Iris pigment epithelial cell (primary cell): ENCODE data around the gene DPP4.
"Not testable (repeated sequence)": the region's sequence is repeated elsewhere in the genome, so short reads cannot be mapped to it uniquely, and the experiment has no call there.

Experiments used
- DNase-seq: peaks from one replicate; pipeline ENCODE4 v3.0.0-alpha.2; 2011; ENCODE audit warnings: low read depth

Gene DPP4

GRCh38 chr2:161988589-161988988, 85.4 kb downstream of the DPP4 start:
- DNase-seq = no peak

GRCh38 chr2:161987311-161987710, 86.7 kb downstream of the DPP4 start:
- DNase-seq = no peak

DNA sequence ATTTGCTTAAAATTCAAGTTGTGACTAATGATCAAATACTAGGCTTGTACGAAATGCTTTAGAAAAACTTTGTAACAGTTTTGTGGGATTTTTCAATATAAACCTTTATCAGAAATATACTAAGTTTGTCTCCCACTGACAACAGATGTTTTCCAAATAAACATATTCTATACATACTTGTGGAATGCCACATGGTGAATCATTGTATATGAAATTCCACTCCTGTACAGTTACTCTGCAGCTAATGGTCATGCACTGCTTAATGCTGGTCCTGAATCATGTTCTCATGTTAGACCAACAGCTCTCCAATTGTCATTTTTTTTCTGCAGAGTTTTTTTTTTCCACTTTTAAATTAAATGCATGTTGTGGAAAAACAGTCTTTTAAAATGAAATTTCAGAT, 90.1 kb downstream of the DPP4 start:
- DNase-seq = peak; percentile 52

DNA sequence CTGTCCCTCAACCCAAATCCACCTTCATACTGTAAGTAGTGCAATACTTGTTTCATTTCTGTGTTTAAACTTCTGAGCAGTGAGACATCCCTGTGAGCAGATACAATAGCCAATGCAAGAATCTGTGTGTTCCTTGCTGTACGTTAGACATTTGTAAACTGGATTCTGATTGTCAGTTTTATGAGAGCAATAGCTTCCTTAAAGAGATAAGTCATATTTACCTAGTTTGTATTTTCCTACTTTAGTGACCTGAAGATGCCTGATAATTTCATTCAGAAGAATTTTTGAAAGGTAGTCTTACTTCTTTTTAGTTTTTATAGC, 90.7 kb downstream of the DPP4 start:
- DNase-seq = no peak

DNA sequence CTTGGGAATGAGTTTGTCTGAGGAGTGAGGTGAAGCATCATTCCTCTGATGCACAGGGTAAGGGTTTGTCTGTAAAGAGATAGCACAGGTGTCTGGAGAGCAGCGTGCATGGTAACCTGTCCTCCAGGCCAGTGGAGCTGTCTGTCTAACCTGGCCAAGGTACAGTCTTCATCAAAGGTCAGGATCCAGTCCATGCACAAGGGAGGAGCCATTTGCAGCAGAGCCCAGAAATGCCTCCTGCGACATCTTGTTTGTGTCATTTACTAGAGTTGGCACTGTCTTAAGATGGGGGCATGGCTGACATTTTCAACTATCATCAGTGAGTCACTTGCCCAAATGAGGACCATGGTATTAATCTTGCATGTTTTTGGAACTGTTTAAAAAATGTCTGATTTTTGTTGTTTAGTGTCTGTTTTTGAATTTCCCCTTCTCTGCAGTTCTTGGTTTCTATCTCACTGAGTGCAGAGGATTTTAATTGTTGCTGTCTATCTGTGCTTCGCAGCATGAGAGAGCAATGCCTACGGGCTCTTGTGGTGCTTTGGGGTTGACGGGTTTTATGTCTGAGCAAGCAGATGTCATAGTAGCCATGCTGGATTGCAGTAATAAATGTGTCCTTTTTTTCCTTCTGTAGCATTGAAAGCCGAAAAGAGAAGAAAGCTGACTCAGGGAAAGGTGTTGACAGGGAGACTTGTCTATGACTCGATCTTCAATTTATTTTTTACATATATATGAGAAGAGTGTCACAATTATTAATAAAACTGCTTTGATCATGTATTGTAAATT, 91.3 kb downstream of the DPP4 start:
- no peak for DNase-seq

- DNase-seq = no peak
Measured at GRCh38 chr2:161981679-161982250, 92.2 kb downstream of the DPP4 start.

GRCh38 chr2:161980976-161981375, 93.0 kb downstream of the DPP4 start:
- DNase-seq = no peak

DNA sequence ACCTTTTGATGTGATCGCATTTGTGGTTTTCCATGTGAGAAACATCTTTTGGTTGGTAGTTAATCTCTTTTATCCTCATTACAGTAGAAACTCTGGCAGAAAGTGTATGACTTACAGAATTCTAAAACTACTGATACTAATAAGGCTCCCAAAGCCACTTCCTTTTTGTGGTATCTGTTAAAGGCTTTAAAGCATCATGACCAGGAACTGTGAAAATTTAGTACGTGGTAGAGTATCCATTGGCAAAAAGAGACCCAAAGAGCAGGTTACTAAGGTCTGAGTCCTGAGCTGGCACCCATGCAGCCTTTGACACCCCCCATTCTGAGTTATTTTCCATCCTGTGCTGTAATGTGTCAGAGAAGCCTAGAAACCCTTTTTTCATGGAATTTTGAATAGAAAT, 94.5 kb downstream of the DPP4 start:
- no peak for DNase-seq

DNA sequence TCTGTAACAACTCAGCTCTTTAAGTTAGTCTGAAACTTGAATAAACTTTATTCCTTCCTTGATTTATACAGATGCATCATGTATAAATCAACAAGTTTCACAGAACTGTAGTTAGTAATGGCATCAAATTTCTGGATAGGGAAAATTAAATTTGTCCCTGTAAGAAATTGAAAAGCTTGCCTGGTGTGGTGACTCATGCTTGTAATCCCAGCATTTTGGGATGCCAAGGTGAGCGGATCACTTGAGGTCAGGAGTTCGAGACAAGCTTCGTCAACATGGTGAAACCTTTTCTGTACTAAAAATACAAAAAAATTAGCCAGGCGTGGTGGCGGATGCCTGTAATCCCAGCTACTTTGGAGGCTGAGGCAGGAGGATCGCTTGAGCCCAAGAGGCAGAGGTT, 96.1 kb downstream of the DPP4 start:
- not testable (repeated sequence) for DNase-seq

DNA sequence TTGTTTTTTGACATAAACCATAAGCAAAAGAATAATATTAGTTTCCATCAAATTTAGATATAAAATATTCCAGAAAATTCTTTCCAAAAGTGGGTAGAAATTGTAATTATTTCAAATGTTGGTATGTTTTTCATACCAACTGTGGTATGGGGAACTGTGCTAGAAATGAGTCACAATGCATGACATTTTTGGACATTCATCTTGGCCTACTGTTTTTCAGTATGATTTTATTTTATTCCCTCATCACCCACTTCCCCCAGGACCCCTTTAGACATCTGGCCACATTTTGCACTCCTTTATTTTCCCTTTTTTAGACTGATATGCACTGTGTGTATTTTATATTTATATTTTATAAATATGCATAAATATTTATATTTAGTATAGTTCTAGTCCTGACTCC, 97.1 kb downstream of the DPP4 start:
- DNase-seq = no peak

DNA sequence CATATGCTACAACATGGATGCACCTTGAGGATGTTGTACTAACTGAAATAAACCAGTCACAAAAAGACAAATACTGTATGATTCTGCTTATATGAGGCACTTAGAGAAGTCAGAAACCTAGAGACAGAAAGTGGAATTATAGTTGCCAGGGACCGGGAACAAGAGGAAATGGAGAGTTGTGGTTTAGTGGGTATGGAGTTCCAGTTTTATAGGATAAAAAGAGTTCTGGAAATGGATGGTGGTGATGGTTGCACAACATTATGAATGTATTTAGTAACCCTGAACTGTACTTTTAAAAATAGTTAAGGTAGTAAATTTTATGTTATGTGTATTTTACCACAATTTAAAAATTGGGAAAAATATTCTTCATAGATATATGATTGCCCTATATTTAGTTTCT, 97.7 kb downstream of the DPP4 start:
- no peak for DNase-seq

DNA sequence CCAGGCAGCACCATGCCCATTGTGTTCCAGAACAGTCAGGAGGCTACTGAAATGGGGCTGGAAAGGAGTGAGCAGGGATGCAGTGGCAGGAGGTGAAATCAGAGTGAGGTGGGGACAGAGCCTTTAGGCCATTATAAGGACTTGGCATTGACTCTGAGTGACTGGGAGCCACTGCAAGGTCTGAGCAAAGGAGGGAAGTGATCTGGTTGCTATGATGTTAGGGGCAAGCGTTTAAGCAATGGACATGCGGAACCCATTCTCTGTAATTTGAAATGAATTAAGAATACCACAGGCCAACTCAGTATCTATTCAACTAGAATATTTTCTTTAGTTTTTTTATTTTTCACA, 98.2 kb downstream of the DPP4 start:
- DNase-seq = no peak

GRCh38 chr2:161975062-161975812, 98.8 kb downstream of the DPP4 start:
- DNase-seq = no peak

DNA sequence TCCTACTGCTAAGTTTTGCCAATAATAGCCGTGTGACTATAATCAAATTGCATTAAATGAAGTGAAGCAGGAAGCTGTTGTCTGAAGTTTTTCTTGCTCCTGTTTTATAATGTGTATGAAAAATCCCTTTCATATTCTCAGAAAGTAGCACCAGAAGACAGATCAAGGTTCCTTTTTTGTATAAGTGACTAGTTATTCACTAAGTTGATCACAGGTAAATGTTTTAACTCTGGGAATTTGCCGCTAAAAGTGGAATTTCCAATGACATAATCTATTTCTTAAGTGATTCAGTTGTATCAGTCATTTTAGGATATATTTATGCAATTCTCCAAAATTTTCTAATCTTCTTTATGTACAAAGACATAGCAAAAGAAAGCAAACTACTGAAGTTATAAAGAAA, 99.6 kb downstream of the DPP4 start:
- no peak for DNase-seq

DNA sequence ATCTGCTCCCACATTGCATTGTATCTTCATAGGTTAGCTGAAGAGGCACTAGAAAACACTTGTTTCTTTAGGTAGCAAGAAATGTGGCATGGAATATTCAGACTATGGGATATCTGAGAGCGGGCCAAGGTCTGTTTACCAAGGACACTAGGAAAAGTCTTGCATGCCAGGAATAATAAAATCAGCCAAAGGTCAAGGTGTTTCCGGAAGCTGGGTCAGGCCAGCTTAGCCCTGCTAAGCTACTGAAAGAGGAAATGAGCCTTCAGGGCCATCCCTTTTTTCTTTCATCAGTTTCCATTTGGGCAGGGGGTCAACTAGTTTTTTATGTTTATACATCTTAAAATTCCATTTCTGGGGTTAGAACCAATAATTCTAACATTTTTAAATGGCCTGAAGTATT, 101.1 kb downstream of the DPP4 start:
- no peak for DNase-seq

- no peak for DNase-seq
Measured at GRCh38 chr2:161972232-161972631, 101.8 kb downstream of the DPP4 start.

- DNase-seq = no peak
Measured at GRCh38 chr2:161971551-161971950, 102.5 kb downstream of the DPP4 start.

DNA sequence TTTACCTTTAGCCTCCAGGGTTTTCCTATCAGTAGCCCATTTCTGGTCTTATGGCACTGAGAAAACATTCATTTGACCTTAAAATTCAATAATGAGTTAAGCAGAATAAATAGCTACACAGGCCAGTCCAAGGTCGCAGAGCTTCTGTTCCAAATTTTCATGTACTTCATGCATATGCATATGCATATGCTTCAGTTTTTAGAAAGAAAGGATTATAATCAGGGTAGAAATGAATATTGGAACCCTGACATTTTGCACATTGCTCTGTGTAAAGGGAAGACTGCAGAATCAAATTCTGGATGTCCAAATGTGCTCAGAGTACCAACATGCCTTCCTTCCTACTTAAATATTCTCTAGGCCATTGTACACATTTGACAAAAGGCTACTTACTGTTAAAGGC, 104.9 kb downstream of the DPP4 start:
- no peak for DNase-seq

- no peak for DNase-seq
Measured at GRCh38 chr2:161965994-161966393, 108.0 kb downstream of the DPP4 start.

- DNase-seq = no peak
Measured at GRCh38 chr2:161964160-161964559, 109.9 kb downstream of the DPP4 start.

DNA sequence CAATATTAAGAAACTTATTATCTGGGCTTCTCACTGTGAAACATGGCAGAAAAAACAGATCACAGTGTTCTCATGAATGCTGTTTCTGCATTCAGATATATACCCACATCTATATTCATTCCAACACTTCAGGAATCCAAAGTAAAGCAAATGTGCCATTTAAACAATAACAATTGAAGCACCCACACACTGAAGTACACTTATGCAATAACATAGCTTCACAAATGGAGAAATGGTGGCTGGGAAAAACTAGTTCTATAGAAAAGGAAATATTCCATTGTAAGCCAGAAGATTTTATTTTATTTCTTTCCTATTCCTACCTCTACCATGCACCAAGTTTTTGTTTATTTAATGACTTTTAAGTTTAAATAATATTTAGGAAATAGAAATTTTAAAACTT, 111.9 kb downstream of the DPP4 start:
- DNase-seq = no peak

DNA sequence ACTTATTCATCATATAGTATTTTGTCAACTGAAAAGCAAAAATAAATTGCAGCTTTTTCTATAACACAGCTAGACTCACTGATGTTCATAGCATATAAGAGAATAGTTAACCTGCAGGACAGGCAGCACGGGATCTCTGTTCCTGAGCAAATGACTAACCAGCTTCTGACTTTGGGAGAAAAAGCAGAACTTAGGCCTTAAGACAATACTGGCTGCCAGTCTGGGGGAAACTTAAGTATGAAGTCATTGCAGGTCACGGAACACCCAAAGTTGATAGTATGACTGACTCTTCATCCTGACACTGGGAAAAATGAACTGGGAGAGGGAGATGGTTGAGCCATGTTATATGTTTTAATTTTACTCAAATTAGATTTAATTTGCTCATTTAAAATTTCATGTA, 113.0 kb downstream of the DPP4 start:
- DNase-seq = no peak

- DNase-seq = no peak
Measured at GRCh38 chr2:161956738-161957137, 117.3 kb downstream of the DPP4 start.

GRCh38 chr2:161955211-161955610, 118.8 kb downstream of the DPP4 start:
- DNase-seq = no peak
